22Rv1 (cell line): ENCODE data around the gene TMEM178B.

Experiments
- CTCF ChIP-seq: fragments of 450-650 bp; IDR thresholded peaks from 2 replicates; pipeline ENCODE4 v1.5.1; 2017; ENCODE audit warnings: mild to moderate bottlenecking
- ZFX ChIP-seq: fragments of 450-650 bp; IDR thresholded peaks from 2 replicates; pipeline ENCODE4 v1.6.1; 2017; ENCODE audit warnings: antibody characterized with exemption, borderline replicate concordance

GRCh38 chr7:141145630-141145982 lies 71.7 kb downstream of the TMEM178B start:
- TF ChIP-seq CTCF (no peak), ZFX (no peak)
